ENCODE results near the gene P2RY2. TPM values are rescaled to one million over a fixed set of nuclear protein-coding genes. Genes with fewer than 3 reads are reported as not detected.

Gene P2RY2
- total RNA-seq, 1 donor from 2014 or later, result 0.45 TPM

GRCh38 chr11:73174495-73174791 lies 43.6 kb upstream of the P2RY2 start:
- TF ChIP-seq EZH2 (IDR thresholded peaks at IDR 0.05), result no peak
- no peak for TF ChIP-seq CTCF (IDR thresholded peaks at IDR 0.05)
- no peak for TF ChIP-seq EZH2phosphoT487 (IDR thresholded peaks at IDR 0.05)
- Mint-ChIP-seq H3K27me3 (ENCODE audit: insufficient read depth, low read depth) (peaks cover 14% of the 10 kb centered on the region), H3K36me3 (no peaks in the 10 kb centered on the region), H3K4me1 (peaks cover 10% of the 10 kb centered on the region), H3K9me3 (no peaks in the 10 kb centered on the region), H3K4me3 (peak overlapping the region; percentile 28), H3K27ac (no peak overlapping the region)
- Histone ChIP-seq H3K27me3 (no peaks in the 10 kb centered on the region), H3K4me3 (no peak overlapping the region), H3K27ac (no peak overlapping the region), H2AFZ (replicated peaks) (no peak overlapping the region), H3K36me3 (no peaks in the 10 kb centered on the region), H3K4me2 (no peak overlapping the region), H3F3A (ENCODE audit: low read depth) (peaks cover 5% of the 10 kb centered on the region), H3K9ac (no peak overlapping the region), H3K79me2 (ENCODE audit: low read depth) (no peaks in the 10 kb centered on the region), H3K4me1 (peaks cover 9% of the 10 kb centered on the region), H4K20me1 (ENCODE audit: low read depth) (no peaks in the 10 kb centered on the region), H3K9me3 (ENCODE audit: low read depth) (no peaks in the 10 kb centered on the region)
- DNase-seq (ENCODE audit: low spot score), result no peak

GRCh38 chr11:73175551-73176144 lies 42.4 kb upstream of the P2RY2 start:
- H3K4me1 ChIP-seq, result peaks cover 4% of the 10 kb centered on the region
- no peak overlapping the region for H3K4me3 ChIP-seq
- Mint-ChIP-seq H3K4me3 (no peak overlapping the region), H3K9me3 (no peaks in the 10 kb centered on the region), H3K36me3 (no peaks in the 10 kb centered on the region), H3K27ac (no peak overlapping the region), H3K4me1 (peaks cover 4% of the 10 kb centered on the region), H3K27me3 (ENCODE audit: insufficient read depth, low read depth) (peaks cover 15% of the 10 kb centered on the region)
- no peaks in the 10 kb centered on the region for H3K79me2 ChIP-seq (ENCODE audit: low read depth)
- no peak for DNase-seq (ENCODE audit: low spot score)
- H3K9ac ChIP-seq, result no peak overlapping the region
- H4K20me1 ChIP-seq (ENCODE audit: low read depth), result no peaks in the 10 kb centered on the region
- no peak overlapping the region for H2AFZ ChIP-seq (replicated peaks)
- H3K9me3 ChIP-seq (ENCODE audit: low read depth), result no peaks in the 10 kb centered on the region
- H3K36me3 ChIP-seq, result no peaks in the 10 kb centered on the region
- TF ChIP-seq EZH2 (IDR thresholded peaks at IDR 0.05) (no peak), EZH2phosphoT487 (IDR thresholded peaks at IDR 0.05) (no peak), CTCF (IDR thresholded peaks at IDR 0.05) (no peak)
- H3K27ac ChIP-seq, result no peak overlapping the region
- no peaks in the 10 kb centered on the region for H3K27me3 ChIP-seq
- H3K4me2 ChIP-seq, result no peak overlapping the region
- peaks cover 5% of the 10 kb centered on the region for H3F3A ChIP-seq (ENCODE audit: low read depth)

GRCh38 chr11:73176145-73176873 lies 41.8 kb upstream of the P2RY2 start:
- no peak for DNase-seq (ENCODE audit: low spot score)
- no peak overlapping the region for H2AFZ ChIP-seq (replicated peaks)
- Mint-ChIP-seq H3K27me3 (ENCODE audit: insufficient read depth, low read depth) (peaks cover 13% of the 10 kb centered on the region), H3K4me3 (no peak overlapping the region), H3K36me3 (no peaks in the 10 kb centered on the region), H3K27ac (peak overlapping the region; percentile 76), H3K9me3 (no peaks in the 10 kb centered on the region), H3K4me1 (no peaks in the 10 kb centered on the region)
- no peak overlapping the region for H3K9ac ChIP-seq
- no peaks in the 10 kb centered on the region for H4K20me1 ChIP-seq (ENCODE audit: low read depth)
- H3K4me3 ChIP-seq, result no peak overlapping the region
- no peaks in the 10 kb centered on the region for H3K36me3 ChIP-seq
- H3F3A ChIP-seq (ENCODE audit: low read depth), result peaks cover 4% of the 10 kb centered on the region
- H3K27me3 ChIP-seq, result no peaks in the 10 kb centered on the region
- no peak overlapping the region for H3K27ac ChIP-seq
- TF ChIP-seq CTCF (IDR thresholded peaks at IDR 0.05) (no peak), EZH2 (IDR thresholded peaks at IDR 0.05) (no peak), EZH2phosphoT487 (IDR thresholded peaks at IDR 0.05) (no peak)
- H3K4me2 ChIP-seq, result no peak overlapping the region
- no peaks in the 10 kb centered on the region for H3K4me1 ChIP-seq
- no peaks in the 10 kb centered on the region for H3K9me3 ChIP-seq (ENCODE audit: low read depth)
- no peaks in the 10 kb centered on the region for H3K79me2 ChIP-seq (ENCODE audit: low read depth)

Data from neural progenitor cell (in vitro differentiated cells).